GM18511 (cell line): Measurements from ENCODE around the gene LMX1B.
A peak's percentile ranks its signal among the peaks of the same experiment; 100 is the strongest.
"Not testable (repeated sequence)": the region's sequence is repeated elsewhere in the genome, so short reads cannot be mapped to it uniquely, and the experiment has no call there.

ENCODE experiments used
- ATAC-seq: cut with Tn5 transposase; IDR thresholded peaks from one replicate; pipeline ENCODE4 v1.9.1; 2021; ENCODE audit warnings: mild to moderate bottlenecking, moderate library complexity; ENCODE audit not compliant: unreplicated experiment

LMX1B gene

GRCh38 chr9:126705767-126706697, 92.3 kb downstream of the LMX1B start:
- ATAC-seq: no peak

GRCh38 chr9:126706698-126707053, 92.9 kb downstream of the LMX1B start:
- ATAC-seq: no peak

- no peak for ATAC-seq
Measured at GRCh38 chr9:126707083-126707482, 93.4 kb downstream of the LMX1B start.

GRCh38 chr9:126707712-126708111, 94.0 kb downstream of the LMX1B start:
- not testable (repeated sequence) for ATAC-seq

GRCh38 chr9:126708178-126708577, 94.5 kb downstream of the LMX1B start:
- no peak for ATAC-seq

GRCh38 chr9:126709241-126709640, 95.5 kb downstream of the LMX1B start:
- no peak for ATAC-seq

GRCh38 chr9:126715382-126715781, 101.7 kb downstream of the LMX1B start:
- no peak for ATAC-seq

GRCh38 chr9:126717441-126717840, 103.7 kb downstream of the LMX1B start:
- ATAC-seq: not testable (repeated sequence)

GRCh38 chr9:126719618-126720031, 105.9 kb downstream of the LMX1B start:
- peak; percentile 53 for ATAC-seq

GRCh38 chr9:126720036-126720435, 106.3 kb downstream of the LMX1B start:
- no peak for ATAC-seq

- no peak for ATAC-seq
Measured at GRCh38 chr9:126720661-126721563, 107.2 kb downstream of the LMX1B start.

GRCh38 chr9:126721564-126721981, 107.8 kb downstream of the LMX1B start:
- no peak for ATAC-seq

- ATAC-seq: peak; percentile 77
Measured at GRCh38 chr9:126722252-126722921, 108.7 kb downstream of the LMX1B start.

GRCh38 chr9:126722922-126723806, 109.4 kb downstream of the LMX1B start:
- peak; percentile 52 for ATAC-seq

- no peak for ATAC-seq
Measured at GRCh38 chr9:126723807-126724172, 110.1 kb downstream of the LMX1B start.

- ATAC-seq: no peak
Measured at GRCh38 chr9:126724226-126724625, 110.5 kb downstream of the LMX1B start.

- ATAC-seq: not testable (repeated sequence)
Measured at GRCh38 chr9:126725485-126725884, 111.8 kb downstream of the LMX1B start.

GRCh38 chr9:126728210-126728609, 114.5 kb downstream of the LMX1B start:
- not testable (repeated sequence) for ATAC-seq

- not testable (repeated sequence) for ATAC-seq
Measured at GRCh38 chr9:126730592-126730991, 116.9 kb downstream of the LMX1B start.

GRCh38 chr9:126733005-126733404, 119.3 kb downstream of the LMX1B start:
- no peak for ATAC-seq
